Panc1 (cell line): Measurements from ENCODE around the gene ZGRF1.

Experiments used
- CTCF ChIP-seq: fragments of 450-650 bp; IDR thresholded peaks from 2 replicates; pipeline ENCODE4 v1.5.1; 2017; ENCODE audit warnings: mild to moderate bottlenecking
- REST ChIP-seq, 2 experiments: IDR thresholded peaks; 2 replicates each; pipeline ENCODE4 v1.6.1; 2011 to 2012; ENCODE audit warnings: low read depth in 2 of 2, control low read depth in 1 of 2, low read length in 1 of 2, mild to moderate bottlenecking in 1 of 2, moderate library complexity in 1 of 2; ENCODE audit not compliant: insufficient read depth in 1 of 2
- SIN3A ChIP-seq: IDR thresholded peaks from 2 replicates; pipeline ENCODE4 v1.6.1; 2012; ENCODE audit warnings: low read depth, mild to moderate bottlenecking, low read length, moderate library complexity, borderline replicate concordance; ENCODE audit not compliant: insufficient read depth
- TCF7L2 ChIP-seq: IDR thresholded peaks from 2 replicates; pipeline ENCODE4 v1.6.1; 2011; ENCODE audit warnings: mild to moderate bottlenecking, low read depth, low read length, inconsistent platforms

- TF ChIP-seq CTCF (no peak), REST (IDR thresholded peaks at IDR 0.05; ENCODE audit: insufficient read depth in 1 of 2, low read depth in 2 of 2, low read length in 1 of 2) (no peak), SIN3A (no peak), TCF7L2 (no peak)
Observed at GRCh38 chr4:112646632-112647537, 10.2 kb upstream of the ZGRF1 start.
